NCI-H1048 (cell line): Measurements from ENCODE around the gene ERAL1.
"Not testable (repeated sequence)": the region's sequence is repeated elsewhere in the genome, so short reads cannot be mapped to it uniquely, and the experiment has no call there.

Experiments used
- DNase-seq: peaks from one replicate; lab custom pipeline; 2025; lab: John Stamatoyannopoulos, UW

The ERAL1 gene

GRCh38 chr17:28854457-28855335, at the start of gene ERAL1:
Gene ERAL1, plus strand, starts transcription at chr17:28855016. Its CDS starts 19 bp downstream, at chr17:28855035.
- peak; percentile 53 for DNase-seq

GRCh38 chr17:28807925-28808634, 46.7 kb upstream of the ERAL1 start:
- peak; percentile 53 for DNase-seq

GRCh38 chr17:28810437-28810836, 44.4 kb upstream of the ERAL1 start:
- DNase-seq, result no peak

- no peak for DNase-seq
These were observed 43.1 kb upstream of the ERAL1 start for GRCh38 chr17:28811651-28812090.

- peak; percentile 93 for DNase-seq
These were observed 42.6 kb upstream of the ERAL1 start for GRCh38 chr17:28812091-28812747.

GRCh38 chr17:28812748-28813377, 42.0 kb upstream of the ERAL1 start:
- DNase-seq, result no peak

GRCh38 chr17:28816540-28816939, 38.3 kb upstream of the ERAL1 start:
- DNase-seq, result no peak

GRCh38 chr17:28818819-28819221, 36.0 kb upstream of the ERAL1 start:
- no peak for DNase-seq

- DNase-seq, result no peak
These were observed 35.2 kb upstream of the ERAL1 start for GRCh38 chr17:28819582-28819981.

GRCh38 chr17:28827672-28828071, 27.1 kb upstream of the ERAL1 start:
- DNase-seq, result no peak

GRCh38 chr17:28828294-28829040, 26.3 kb upstream of the ERAL1 start:
- DNase-seq, result no peak

GRCh38 chr17:28834420-28834819, 20.4 kb upstream of the ERAL1 start:
- DNase-seq, result no peak

- DNase-seq, result not testable (repeated sequence)
These were observed 18.3 kb upstream of the ERAL1 start for GRCh38 chr17:28836541-28836940.

GRCh38 chr17:28839221-28839620, 15.6 kb upstream of the ERAL1 start:
- DNase-seq, result no peak

GRCh38 chr17:28841901-28842281, 12.9 kb upstream of the ERAL1 start:
- DNase-seq, result no peak

- peak; percentile 61 for DNase-seq
These were observed 12.4 kb upstream of the ERAL1 start, which contains the start of gene FAM222B for GRCh38 chr17:28842282-28843012. Gene FAM222B, minus strand, starts transcription at chr17:28842790. Its CDS starts 76,123 bp downstream, at chr17:28766667.

- no peak for DNase-seq
These were observed 11.0 kb upstream of the ERAL1 start for GRCh38 chr17:28843816-28844148.

- no peak for DNase-seq
These were observed 8.6 kb upstream of the ERAL1 start for GRCh38 chr17:28846231-28846630.

- DNase-seq, result not testable (repeated sequence)
These were observed 8.1 kb upstream of the ERAL1 start for GRCh38 chr17:28846699-28847098.

- not testable (repeated sequence) for DNase-seq
These were observed 6.1 kb upstream of the ERAL1 start for GRCh38 chr17:28848667-28849066.

GRCh38 chr17:28849281-28849680, 5.5 kb upstream of the ERAL1 start:
- no peak for DNase-seq
